Measurements from ENCODE around the gene GRID2.

Gene GRID2

DNA sequence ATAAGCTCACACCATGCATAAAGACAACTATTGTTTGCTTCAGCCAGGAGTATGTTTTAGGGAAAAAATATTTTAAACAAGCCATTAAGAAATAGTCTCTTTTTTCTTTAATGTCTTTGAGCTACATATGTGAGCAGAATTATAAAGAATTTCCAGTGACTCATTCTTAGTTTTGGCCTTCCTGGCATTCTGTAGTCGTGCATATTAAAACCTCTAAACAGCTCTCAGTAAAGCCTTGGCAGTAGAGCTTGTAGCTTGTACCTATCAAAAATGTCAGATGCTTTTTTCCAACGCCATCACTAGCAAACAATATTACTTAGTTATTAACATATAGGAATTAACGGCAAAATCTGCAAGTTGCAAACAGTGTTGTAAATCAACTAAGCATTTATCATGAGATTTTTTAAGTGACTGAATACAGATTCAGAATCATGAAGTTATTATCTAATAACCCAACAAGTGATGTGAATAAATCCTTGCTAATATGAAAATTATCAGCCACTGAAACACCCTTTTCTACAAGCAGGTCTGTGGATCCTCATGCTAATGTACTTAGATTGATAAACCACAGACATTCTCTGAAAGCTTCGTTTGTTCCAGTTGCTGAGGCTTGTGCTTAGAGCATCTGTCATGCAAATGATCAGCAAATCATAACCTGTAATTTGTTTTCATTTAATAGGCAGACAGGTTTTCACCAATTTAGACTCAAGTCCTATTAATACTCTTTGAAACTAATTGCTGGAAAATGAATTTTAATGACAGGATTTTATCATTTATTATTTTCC, 1112.8 kb downstream of the GRID2 start:
- DNase-seq (ENCODE audit: extremely low spot score, insufficient read length, low read depth) = no peak
- FAIRE-seq = no peak

GRCh38 chr4:93431371-93431770, 1127.6 kb downstream of the GRID2 start:
- no peak for DNase-seq (ENCODE audit: extremely low spot score, insufficient read length, low read depth)
- no peak for FAIRE-seq

- DNase-seq (ENCODE audit: extremely low spot score, insufficient read length, low read depth) (no peak), FAIRE-seq (no peak)
Measured at GRCh38 chr4:93433840-93434239, 1130.1 kb downstream of the GRID2 start.

DNA sequence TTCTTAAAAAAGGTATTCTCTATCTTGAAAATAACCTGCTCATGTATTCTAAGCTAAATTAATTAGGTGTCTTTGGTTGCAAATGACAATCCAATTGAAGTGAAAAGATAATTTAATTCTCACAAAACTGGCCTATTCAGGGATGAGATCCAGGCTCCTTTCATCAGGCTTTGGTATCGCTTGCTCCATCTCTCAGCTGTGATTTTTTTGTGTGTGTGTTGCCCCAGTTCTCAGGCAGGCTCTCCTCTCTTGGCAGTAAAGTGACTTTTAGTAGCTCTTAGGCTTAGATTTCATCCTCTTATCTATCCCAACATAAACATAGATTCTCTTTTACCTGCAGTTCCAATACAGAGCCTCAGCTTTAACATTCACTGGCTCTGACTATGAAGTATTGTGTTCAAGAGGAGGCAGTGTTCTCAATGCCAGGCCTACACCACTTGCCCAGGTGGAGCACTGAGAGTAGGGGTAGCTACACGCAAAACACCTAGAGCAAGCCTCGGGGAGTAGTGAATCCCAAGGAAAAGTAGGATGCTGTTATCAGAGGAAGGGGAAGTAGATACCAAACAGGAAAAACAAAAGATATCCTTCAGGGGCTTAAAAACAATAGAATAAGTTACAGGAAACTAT, 1132.3 kb downstream of the GRID2 start:
- FAIRE-seq = no peak
- no peak for DNase-seq (ENCODE audit: extremely low spot score, insufficient read length, low read depth)

DNA sequence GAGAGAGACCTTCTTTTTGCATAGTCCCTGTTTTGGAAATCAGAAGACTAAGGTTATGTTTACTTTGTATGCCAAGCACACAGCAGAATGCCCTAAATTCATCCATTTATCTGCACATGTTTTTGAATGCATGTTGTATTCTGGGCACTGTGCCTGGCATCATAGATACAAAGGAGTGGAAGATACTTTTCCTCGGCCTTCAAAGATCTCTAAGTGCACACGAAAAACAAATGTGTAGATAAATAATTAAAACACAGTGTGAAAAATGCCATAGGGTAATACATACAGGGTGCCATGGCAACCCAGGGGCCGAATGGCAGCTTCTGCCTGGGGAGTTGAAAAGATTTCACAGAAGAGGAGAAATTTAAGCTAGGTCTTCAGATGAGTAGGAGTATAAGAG, 1134.2 kb downstream of the GRID2 start:
- no peak for DNase-seq (ENCODE audit: extremely low spot score, insufficient read length, low read depth)
- no peak for FAIRE-seq

DNA sequence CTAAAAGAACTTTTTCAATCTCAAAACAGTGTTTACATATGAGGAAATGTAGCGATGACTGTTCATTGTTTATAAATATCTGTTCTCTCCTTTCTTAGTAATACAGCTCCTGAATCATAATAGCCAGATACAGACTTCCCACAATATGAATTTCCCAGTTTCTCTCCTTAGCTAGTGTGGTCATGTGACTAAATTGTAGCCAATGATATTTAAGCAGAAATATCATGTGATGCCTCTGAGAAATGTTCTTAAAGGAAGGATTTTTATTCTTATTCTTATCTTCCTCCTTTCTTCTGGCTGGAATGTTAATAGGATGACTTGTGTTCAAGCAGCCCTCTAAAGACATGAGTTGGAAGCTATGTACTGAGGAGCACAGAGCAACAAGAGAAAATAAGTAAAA, 1141.1 kb downstream of the GRID2 start:
- FAIRE-seq = no peak
- no peak for DNase-seq (ENCODE audit: extremely low spot score, insufficient read length, low read depth)

- no peak for DNase-seq (ENCODE audit: extremely low spot score, insufficient read length, low read depth)
- FAIRE-seq = no peak
Measured at GRCh38 chr4:93446038-93446437, 1142.3 kb downstream of the GRID2 start.

DNA sequence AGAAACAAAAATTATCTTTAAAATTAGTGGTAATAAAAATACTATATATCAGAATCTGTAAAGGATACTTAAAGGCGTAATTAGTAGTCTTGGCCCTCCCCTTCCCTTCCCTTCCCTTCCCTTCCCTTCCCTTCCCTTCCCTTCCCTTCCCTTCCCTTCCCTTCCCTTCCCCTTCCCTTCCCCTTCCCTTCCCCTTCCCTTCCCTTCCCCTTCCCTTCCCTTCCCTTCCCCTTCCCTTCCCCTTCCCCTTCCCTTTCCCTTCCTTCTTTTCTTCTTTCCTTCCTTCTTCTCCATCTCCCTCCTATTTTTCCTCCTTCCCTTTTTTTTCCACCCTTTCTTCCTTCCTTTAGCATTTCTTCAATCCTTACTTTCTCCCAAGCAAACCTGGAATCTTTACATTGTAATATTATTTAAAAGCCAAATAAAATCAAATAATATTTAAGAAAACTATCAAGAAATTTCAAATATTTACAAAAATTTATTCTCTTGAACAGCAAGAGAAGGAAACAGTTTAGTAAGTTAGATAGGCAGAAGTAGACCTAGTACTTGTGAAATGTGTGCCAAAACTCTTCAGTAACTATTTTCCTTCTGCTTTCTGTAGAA, 1145.0 kb downstream of the GRID2 start:
- FAIRE-seq (no peak), DNase-seq (ENCODE audit: extremely low spot score, insufficient read length, low read depth) (no peak)

DNA sequence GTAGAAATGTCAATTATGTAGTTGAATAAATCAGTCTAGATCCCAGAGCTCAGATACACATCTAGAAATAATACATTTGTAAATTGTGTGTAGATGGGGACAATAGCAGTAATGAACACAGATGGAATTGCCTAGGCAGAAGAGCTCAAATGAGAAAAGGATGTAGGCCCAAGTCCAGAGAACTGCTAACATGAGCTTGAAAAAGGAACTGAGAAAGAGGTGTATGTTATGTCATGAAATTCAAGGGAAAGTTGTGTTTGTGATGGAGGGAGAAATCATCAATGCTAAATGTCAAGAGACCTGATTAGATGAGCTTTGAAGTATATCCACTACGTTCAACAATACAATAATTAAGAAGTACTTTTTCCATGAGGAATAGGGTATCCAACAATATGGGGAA, 1148.2 kb downstream of the GRID2 start:
- no peak for FAIRE-seq

DNA sequence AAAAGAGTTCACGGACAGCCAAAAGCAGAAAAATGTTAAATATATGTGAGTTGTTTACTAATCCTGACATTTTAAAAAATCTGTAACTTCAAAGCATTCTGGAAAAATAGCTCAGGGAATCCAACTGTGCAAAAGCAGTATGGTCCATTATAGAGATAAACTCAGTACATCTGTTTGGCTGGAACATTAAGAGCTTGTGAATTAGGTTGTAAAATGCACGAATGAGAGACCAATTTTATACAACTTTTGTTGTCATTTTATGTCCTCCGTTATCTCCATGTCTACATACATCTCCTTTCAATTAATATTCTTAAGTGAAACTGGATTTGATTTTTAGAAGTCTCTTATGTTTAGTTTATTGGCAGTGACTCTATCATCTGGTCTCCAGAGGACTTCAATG, 1157.8 kb downstream of the GRID2 start:
- DNase-seq (ENCODE audit: extremely low spot score, insufficient read length, low read depth) (no peak), FAIRE-seq (no peak)

More for the DNA sequence above, 1148.2 kb downstream of the GRID2 start:
- DNase-seq (ENCODE audit: extremely low spot score, insufficient read length, low read depth) = no peak

- FAIRE-seq = no peak
- no peak for DNase-seq (ENCODE audit: extremely low spot score, insufficient read length, low read depth)
Measured at GRCh38 chr4:93466446-93466845, 1162.7 kb downstream of the GRID2 start.

DNA sequence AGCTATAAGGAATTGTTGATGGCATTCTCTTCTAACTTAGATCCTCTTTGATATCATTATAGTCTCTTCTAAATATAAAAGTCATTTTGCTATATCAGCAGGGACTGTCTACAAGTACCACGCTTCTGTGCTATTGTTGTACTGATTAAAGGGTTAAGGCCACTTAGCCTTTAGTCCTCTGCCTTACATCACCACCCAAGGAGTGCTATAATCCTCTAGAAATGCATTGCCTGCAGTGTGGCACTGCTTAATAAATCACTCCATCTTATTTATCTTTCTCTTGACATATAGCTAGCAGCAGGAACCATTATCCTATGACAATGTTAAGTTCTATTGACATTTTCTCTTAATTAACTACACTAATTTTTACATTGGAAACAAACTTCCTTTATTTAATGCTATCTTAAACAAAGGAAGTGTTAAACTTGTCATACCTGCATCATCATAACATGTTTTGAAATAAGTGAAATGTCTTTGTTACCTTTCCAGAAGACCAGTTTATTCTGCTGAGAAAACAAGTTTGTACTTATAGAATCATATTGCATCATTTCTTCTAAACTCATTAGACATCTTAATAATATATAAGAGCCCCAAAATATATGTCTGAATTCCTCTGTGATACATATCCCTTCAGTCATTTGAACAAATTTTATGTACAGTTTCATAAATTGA, 1163.9 kb downstream of the GRID2 start:
- no peak for DNase-seq (ENCODE audit: extremely low spot score, insufficient read length, low read depth)
- FAIRE-seq = no peak

DNA sequence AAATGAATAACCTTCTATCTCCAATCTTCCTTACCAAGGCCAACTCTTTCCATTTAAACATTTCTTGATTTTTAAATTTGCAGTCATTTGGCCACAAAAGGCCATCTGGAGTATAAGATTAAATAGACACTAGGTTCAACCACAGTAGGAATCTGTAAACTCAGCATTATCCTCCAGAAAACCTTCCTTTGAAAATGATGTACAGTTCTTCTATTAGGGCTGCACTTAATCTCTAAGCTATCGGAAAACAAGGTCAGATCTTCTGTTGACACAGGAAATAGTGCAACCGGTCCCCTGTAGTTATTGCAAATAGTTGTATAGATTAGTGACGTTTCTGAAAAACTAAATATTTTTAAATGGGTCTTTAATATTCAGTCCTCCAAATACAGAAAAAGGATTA, 1165.8 kb downstream of the GRID2 start:
- DNase-seq (ENCODE audit: extremely low spot score, insufficient read length, low read depth) (no peak), FAIRE-seq (no peak)

DNA sequence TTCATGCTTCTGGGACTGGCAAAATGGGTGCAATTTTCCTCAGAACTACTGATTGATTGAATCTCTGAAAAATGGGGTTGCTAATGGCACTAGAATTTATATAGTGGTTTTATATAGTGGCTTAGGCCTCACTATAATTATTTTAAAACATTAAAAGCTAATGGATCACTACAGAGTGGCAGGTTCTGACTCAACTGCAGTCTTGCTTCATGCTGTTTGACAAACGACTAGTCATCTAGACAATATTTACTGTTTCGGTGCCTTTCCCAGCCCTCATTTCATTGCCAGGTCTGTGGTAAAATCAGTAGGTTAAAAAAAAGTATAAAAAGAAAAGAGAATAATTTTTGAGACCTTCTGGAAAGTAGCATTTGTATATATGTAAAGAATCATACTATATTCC, 1172.0 kb downstream of the GRID2 start:
- no peak for FAIRE-seq
- DNase-seq (ENCODE audit: extremely low spot score, insufficient read length, low read depth) = no peak

- FAIRE-seq = no peak
- DNase-seq (ENCODE audit: extremely low spot score, insufficient read length, low read depth) = no peak
Measured at GRCh38 chr4:93478805-93479204, 1175.0 kb downstream of the GRID2 start.

GRCh38 chr4:93480452-93480851, 1176.7 kb downstream of the GRID2 start:
- FAIRE-seq = no peak
- no peak for DNase-seq (ENCODE audit: extremely low spot score, insufficient read length, low read depth)

DNA sequence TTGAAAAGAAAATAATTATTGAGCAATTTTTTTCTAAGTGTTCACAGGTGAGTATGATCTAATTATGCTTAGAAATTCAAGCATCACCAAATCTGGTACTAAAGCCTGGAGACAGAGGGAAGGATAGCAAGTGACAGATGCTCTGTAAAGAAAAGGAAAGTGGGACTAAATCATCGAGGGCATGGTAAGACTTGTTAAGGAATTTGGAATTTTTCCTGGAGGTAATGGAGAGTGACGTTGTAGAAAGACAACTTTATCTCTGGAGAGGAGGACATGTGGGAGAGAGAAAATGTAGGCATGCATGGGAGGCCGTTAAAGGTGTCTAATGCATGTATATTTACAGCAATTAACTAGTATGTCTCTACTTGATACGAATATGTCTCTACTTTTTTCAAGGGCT, 1191.6 kb downstream of the GRID2 start:
- DNase-seq (ENCODE audit: extremely low spot score, insufficient read length, low read depth) (no peak), FAIRE-seq (no peak)

DNA sequence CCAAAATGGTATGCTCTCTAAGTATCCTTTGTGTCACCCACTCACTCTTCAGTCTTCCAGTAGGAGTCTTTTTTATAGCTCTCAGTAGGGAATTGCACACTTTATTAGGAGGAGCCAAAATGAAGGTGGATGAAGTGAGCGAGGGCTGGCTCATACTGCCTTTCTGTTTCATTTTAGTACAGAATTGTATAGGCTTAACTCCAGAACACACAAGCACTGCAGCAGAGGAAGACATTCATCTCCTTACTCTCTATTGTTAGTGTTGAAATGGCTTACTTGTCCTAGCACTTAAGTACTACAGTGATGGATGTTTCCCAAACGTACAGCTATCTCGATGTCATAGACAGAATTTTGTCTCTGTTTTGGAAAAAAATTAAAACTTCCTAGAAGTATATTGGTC, 1197.5 kb downstream of the GRID2 start:
- FAIRE-seq (no peak), DNase-seq (ENCODE audit: extremely low spot score, insufficient read length, low read depth) (no peak)

DNA sequence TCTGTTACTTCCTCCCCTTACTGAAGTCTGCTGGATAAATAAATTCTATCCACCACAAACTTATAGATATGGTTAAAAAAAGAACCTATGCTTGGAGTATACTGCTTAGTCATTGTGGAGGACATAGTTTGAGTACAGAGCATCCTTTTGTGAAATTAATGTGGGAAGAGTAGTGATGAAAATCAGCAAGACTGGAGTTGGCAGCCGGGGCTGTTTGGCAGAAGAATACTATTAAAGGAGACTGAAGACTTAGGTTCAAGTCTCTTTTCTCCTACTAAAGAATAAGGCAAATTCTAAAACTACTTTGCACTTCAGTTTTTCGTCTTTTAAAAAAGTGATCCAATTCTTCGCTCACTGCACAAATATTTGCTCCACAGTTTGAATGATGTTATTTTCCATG, 1198.2 kb downstream of the GRID2 start:
- no peak for DNase-seq (ENCODE audit: extremely low spot score, insufficient read length, low read depth)

DNA sequence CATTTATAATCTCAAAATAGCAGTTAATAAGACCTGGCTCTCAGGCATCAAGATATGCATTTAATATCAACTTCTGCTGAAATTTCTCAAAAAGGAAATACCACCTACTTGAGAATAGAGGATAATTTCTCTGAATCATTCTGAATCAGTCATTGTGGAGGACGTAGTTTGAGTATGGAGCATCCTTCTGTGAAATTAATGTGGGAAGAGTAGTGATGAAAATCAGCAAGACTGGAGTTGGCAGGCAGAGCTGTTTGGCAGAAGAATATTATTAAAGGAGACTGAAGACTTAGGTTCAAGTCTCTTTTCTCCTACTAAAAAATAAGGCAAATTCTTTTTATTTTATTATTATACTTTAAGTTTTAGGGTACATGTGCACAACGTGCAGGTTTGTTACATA, 1199.2 kb downstream of the GRID2 start:
- FAIRE-seq (no peak), DNase-seq (ENCODE audit: extremely low spot score, insufficient read length, low read depth) (no peak)

More for the DNA sequence above, 1198.2 kb downstream of the GRID2 start:
- FAIRE-seq = no peak

DNA sequence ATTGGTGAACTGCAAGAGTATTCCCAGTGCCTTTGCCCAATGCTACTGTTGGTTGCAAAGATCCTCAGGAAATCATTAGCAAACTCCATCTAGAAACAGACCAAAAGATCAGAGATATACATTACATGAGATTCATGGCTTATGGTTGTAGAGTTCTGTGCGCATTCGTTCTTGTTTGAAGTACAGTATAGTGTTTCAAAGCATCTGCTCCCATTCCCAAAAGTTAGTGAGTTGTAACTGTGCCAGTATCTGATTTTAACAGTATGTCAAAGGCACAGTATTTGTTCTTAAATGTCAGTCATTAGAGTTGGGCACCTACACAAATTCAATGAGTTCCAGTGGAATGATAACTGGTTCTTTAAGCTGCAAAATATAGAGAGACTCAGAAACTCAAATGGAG, 1210.1 kb downstream of the GRID2 start:
- FAIRE-seq = no peak
- no peak for DNase-seq (ENCODE audit: extremely low spot score, insufficient read length, low read depth)

Data from GM18507 (cell line).